Naive thymus-derived CD8-positive, alpha-beta T cell (primary cell): ENCODE measurements around the gene HNRNPUL1. TPM values are rescaled to one million over a fixed set of nuclear protein-coding genes. Genes with fewer than 3 reads are reported as not detected.
"Not testable (repeated sequence)": the region's sequence is repeated elsewhere in the genome, so short reads cannot be mapped to it uniquely, and the experiment has no call there.

Source experiments
- ATAC-seq, 2 donors: fragments of 150-1000 bp; cut with Tn5 transposase in 1 of 2; sonication (Bioruptor Pico), chemical (Tn5 transposase) in 1 of 2; 1 replicate in 1 of 2; 2 replicates in 1 of 2; pipeline ENCODE4 v1.10.0; 2021; ENCODE audit warnings: mild to moderate bottlenecking in 2 of 2, moderate library complexity in 2 of 2
- POLR2A ChIA-PET: fragments of 350-600 bp; sonication (Branson Sonifier 250); formaldehyde crosslinking; loops from one replicate; lab custom pipeline; 2021; ENCODE audit warnings: antibody characterized with exemption; lab: Charles Lee
- DNase-seq, 10 donors: peaks; one replicate each; pipeline versions ENCODE4 v3.0.0 to v3.0.0-alpha.2; 2020 to 2022
- H3K27ac Mint-ChIP-seq, 10 donors: one replicate each; pipeline ENCODE4 v1.8.0; 2020 to 2022; ENCODE audit warnings: mild to moderate bottlenecking in 10 of 10, mixed read lengths in 10 of 10, moderate library complexity in 4 of 10, inconsistent platforms in 1 of 10
- H3K27me3 Mint-ChIP-seq, 5 donors: one replicate each; pipeline ENCODE4 v1.8.0; 2021 to 2022; ENCODE audit warnings: mixed read lengths in 5 of 5
- H3K36me3 Mint-ChIP-seq, 3 donors: one replicate each; pipeline ENCODE4 v1.8.0; 2020 to 2022; ENCODE audit warnings: mixed read lengths in 3 of 3, mild to moderate bottlenecking in 2 of 3, inconsistent platforms in 1 of 3
- H3K4me1 Mint-ChIP-seq, 4 donors: one replicate each; pipeline ENCODE4 v1.8.0; 2021 to 2022; ENCODE audit warnings: mixed read lengths in 4 of 4
- H3K4me3 Mint-ChIP-seq, 10 donors: one replicate each; pipeline ENCODE4 v1.8.0; 2020 to 2022; ENCODE audit warnings: mild to moderate bottlenecking in 10 of 10, mixed read lengths in 10 of 10, moderate library complexity in 6 of 10, inconsistent platforms in 1 of 10
- H3K9me3 Mint-ChIP-seq, 9 donors: one replicate each; pipeline ENCODE4 v1.8.0; 2020 to 2022; ENCODE audit warnings: mixed read lengths in 9 of 9, mild to moderate bottlenecking in 3 of 9, inconsistent platforms in 1 of 9, moderate library complexity in 1 of 9
- polyA plus RNA-seq, 3 donors: library from polyadenylated mRNA; unstranded; fragments of 300-500 nt; fragmentation: Illumina TruSeq; gene quantifications; one replicate each; pipeline ENCODE4 v1.2.3, GENCODE V29; 2021
- total RNA-seq, 8 experiments: library from RNA in 2 of 8; stranded (reverse) in 2 of 8; gene quantifications; one replicate each; pipeline ENCODE4 v1.2.3 and lab custom pipeline; 2021 to 2026

The HNRNPUL1 gene
- total and polyA plus RNA-seq, 5 experiments from 2014 or later: 40.7 to 280 (median 67.6) TPM

- POLR2A ChIA-PET: interaction anchor here (1.3 kb wide), 1 partner anchor 21 kb away, joined by 4 read pairs; no protein-coding TSS in a partner anchor
- Mint-ChIP-seq H3K4me3 (peak overlapping the region in 1 of 10 donors; percentile 5), H3K27me3 (no peaks in the 10 kb centered on the region), H3K27ac (peak overlapping the region in 5 of 10 donors; percentile 27 to 87 (median 55)), H3K4me1 (peaks cover 27 to 75% (median 58%) of the 10 kb centered on the region in 4 donors), H3K9me3 (no peaks in the 10 kb centered on the region), H3K36me3 (peaks cover 0 to 83% (median 20%) of the 10 kb centered on the region in 3 donors)
- DNase-seq (no peak), ATAC-seq (no peak)
Measured at GRCh38 chr19:41332468-41332867, 68.3 kb downstream of the HNRNPUL1 start.

DNA sequence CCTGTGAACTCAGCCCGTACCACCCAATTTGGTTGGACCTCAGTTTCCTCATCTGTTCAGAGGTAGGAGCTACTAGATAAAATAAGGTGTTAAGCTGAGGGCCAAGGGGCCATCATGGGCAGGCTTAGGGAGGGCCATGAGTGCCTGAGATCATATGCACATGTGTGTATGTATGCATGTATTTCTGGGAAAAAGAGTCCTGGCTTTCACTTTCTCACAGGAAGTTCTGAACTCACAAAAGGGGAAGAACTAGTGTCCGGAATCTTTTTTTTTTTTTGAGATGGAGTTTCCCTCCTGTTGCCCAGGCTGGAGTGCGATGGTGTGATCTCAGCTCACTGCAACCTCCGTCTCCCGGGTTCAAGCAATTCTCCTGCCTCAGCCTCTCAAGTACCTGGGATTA lies 70.6 kb downstream of the HNRNPUL1 start:
- POLR2A ChIA-PET: interaction anchor here (0.7 to 2.4 kb wide), 4 partner anchors 14 to 59 kb away, joined by 3 to 11 read pairs (median 6); no protein-coding TSS in a partner anchor

DNA sequence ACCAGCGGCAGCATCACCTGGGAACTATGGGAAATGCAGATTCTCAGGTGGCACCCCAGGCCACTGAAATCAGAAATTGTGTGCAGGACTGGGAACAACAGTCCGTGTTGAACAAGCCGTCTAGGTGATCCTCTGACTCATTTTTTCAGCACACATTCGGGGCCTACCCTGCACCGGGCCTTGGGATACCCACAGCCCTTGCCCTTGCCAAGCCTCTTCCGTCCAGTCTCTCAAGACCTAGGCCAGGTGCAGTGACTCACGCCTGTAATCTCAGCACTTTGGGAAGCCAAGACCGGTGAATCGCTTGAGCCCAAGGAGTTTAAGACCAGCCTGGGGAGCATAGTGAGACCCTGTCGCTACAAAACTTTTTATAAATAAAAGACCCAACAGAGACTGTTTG lies 71.3 kb downstream of the HNRNPUL1 start:
- Mint-ChIP-seq H3K4me3 (no peak overlapping the region), H3K9me3 (no peaks in the 10 kb centered on the region), H3K4me1 (peaks cover 14 to 62% (median 49%) of the 10 kb centered on the region in 4 donors), H3K27ac (peak overlapping the region in 3 of 10 donors; percentile 43 to 71 (median 69)), H3K27me3 (no peaks in the 10 kb centered on the region), H3K36me3 (peaks cover 0 to 90% (median 22%) of the 10 kb centered on the region in 3 donors)
- POLR2A ChIA-PET: interaction anchor here (0.7 to 2.4 kb wide), 6 partner anchors 11 to 71 kb away, joined by 3 to 11 read pairs (median 6); partner anchors contain the start of gene HNRNPUL1
- ATAC-seq (no peak), DNase-seq (no peak)

More for the DNA sequence above, 70.6 kb downstream of the HNRNPUL1 start:
- DNase-seq (no peak), ATAC-seq (no peak)
- Mint-ChIP-seq H3K27ac (peak overlapping the region in 5 of 10 donors; percentile 11 to 71 (median 62)), H3K36me3 (peaks cover 0 to 88% (median 21%) of the 10 kb centered on the region in 3 donors), H3K4me3 (peak overlapping the region in 1 of 10 donors; percentile 9), H3K4me1 (peaks cover 15 to 65% (median 49%) of the 10 kb centered on the region in 4 donors), H3K27me3 (no peaks in the 10 kb centered on the region), H3K9me3 (no peaks in the 10 kb centered on the region)

GRCh38 chr19:41339936-41340335 lies 75.8 kb downstream of the HNRNPUL1 start:
- peaks cover 0 to 95% (median 25%) of the 10 kb centered on the region in 3 donors for H3K36me3 Mint-ChIP-seq
- no peaks in the 10 kb centered on the region for H3K9me3 Mint-ChIP-seq
- H3K4me1 Mint-ChIP-seq: peaks cover 19 to 71% (median 55%) of the 10 kb centered on the region in 4 donors
- POLR2A ChIA-PET: interaction anchor here (0.6 to 1.5 kb wide), 3 partner anchors 12 to 1899 kb away, joined by 3 to 4 read pairs (median 4); no protein-coding TSS in a partner anchor
- no peaks in the 10 kb centered on the region for H3K27me3 Mint-ChIP-seq
- H3K27ac Mint-ChIP-seq: peak overlapping the region in 4 of 10 donors; percentile 48 to 60 (median 52)
- DNase-seq (no peak), ATAC-seq (no peak)
- peak overlapping the region in 2 of 10 donors; percentile 26 to 52 for H3K4me3 Mint-ChIP-seq

GRCh38 chr19:41341669-41342490 lies 77.7 kb downstream of the HNRNPUL1 start:
- peak overlapping the region; percentile 47 to 86 (median 80) for H3K27ac Mint-ChIP-seq
- DNase-seq: peak in 1 of 10 donors; percentile 28
- H3K9me3 Mint-ChIP-seq: no peaks in the 10 kb centered on the region
- H3K4me3 Mint-ChIP-seq: peak overlapping the region; percentile 7 to 77 (median 62)
- no peaks in the 10 kb centered on the region for H3K27me3 Mint-ChIP-seq
- POLR2A ChIA-PET: interaction anchor here (0.6 to 3.2 kb wide), 8 partner anchors 10 to 539 kb away, joined by 3 to 25 read pairs (median 4); partner anchors contain the start of gene TGFB1
- peaks cover 19 to 69% (median 54%) of the 10 kb centered on the region in 4 donors for H3K4me1 Mint-ChIP-seq
- peak; percentile 64 to 77 for ATAC-seq
- peaks cover 0 to 96% (median 27%) of the 10 kb centered on the region in 3 donors for H3K36me3 Mint-ChIP-seq

- no peak for ATAC-seq
- Mint-ChIP-seq H3K27me3 (no peaks in the 10 kb centered on the region), H3K36me3 (peaks cover 4 to 93% (median 32%) of the 10 kb centered on the region in 3 donors), H3K4me3 (peak overlapping the region in 3 of 10 donors; percentile 26 to 41 (median 28)), H3K4me1 (peaks cover 24 to 70% (median 62%) of the 10 kb centered on the region in 4 donors), H3K9me3 (no peaks in the 10 kb centered on the region), H3K27ac (peak overlapping the region in 4 of 10 donors; percentile 57 to 83 (median 74))
- POLR2A ChIA-PET: interaction anchor here (0.5 to 3.2 kb wide), 3 partner anchors 8 to 531 kb away, joined by 4 to 25 read pairs (median 5); partner anchors contain the start of gene TGFB1
- DNase-seq: no peak
Measured at GRCh38 chr19:41344162-41344561, 80.0 kb downstream of the HNRNPUL1 start.

DNA sequence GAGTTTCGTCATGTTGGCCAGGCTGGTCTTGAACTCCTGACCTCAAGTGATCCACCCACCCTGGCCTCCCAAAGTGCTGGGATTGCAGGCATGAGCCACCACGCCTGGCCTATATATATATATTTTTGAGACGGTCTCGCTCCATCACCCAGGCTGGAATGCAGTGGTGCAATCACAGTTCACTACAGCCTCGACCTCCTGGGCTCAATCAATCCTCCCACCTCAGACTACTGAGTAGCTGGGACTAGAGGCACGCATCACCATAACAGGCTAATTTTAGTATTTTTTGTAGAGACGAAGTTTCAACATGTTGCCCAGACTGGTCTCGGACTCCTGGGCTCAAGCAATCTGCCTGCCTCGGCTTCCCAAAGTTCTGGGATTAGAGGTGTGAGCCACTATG lies 82.7 kb downstream of the HNRNPUL1 start:
- peaks cover 4 to 72% (median 22%) of the 10 kb centered on the region in 3 donors for H3K36me3 Mint-ChIP-seq
- H3K27ac Mint-ChIP-seq: peak overlapping the region in 1 of 10 donors; percentile 73
- H3K4me3 Mint-ChIP-seq: peak overlapping the region in 1 of 10 donors; percentile 66
- not testable (repeated sequence) for ATAC-seq, DNase-seq, H3K9me3 Mint-ChIP-seq, H3K27me3 Mint-ChIP-seq
- peaks cover 27 to 71% (median 71%) of the 10 kb centered on the region in 4 donors for H3K4me1 Mint-ChIP-seq
- POLR2A ChIA-PET: interaction anchor here (0.6 to 12.0 kb wide), 8 partner anchors 9 to 1956 kb away, joined by 3 to 180 read pairs (median 6); partner anchors contain the start of genes B9D2, CCDC97, HNRNPUL1 and PAF1

DNA sequence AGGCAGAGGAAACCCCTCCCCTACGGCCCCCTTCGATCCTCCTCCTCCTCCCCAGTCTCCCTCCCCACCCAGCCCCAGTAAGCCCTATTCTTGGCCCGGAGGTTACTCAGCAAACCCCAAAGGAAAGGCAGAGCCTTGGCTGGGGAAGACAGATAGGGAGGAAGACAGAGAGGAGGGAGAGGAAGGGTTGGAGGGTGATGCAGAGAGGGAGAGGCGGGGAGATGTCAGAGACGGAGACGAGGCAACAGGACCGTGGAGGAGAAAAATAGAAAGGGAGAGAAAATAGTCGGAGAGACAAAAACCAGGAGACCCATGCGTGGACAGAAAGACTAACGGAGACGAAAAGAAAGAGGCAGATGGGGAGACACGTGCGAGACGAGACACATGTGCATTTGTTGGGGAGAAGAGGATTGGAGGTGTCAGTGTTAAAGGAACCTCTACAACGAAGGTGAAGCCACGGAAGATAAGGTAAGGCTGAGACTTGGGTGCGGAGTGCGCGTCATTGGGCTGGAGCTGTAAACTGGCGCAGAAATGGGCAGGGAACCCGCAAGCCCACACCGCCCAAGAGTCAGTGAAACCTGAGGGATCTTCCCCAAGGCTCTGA lies 86.7 kb downstream of the HNRNPUL1 start:
- Mint-ChIP-seq H3K27me3 (no peaks in the 10 kb centered on the region), H3K9me3 (no peaks in the 10 kb centered on the region), H3K4me3 (peak overlapping the region; percentile 92 to 100 (median 99)), H3K36me3 (peaks cover 4 to 37% (median 11%) of the 10 kb centered on the region in 3 donors), H3K4me1 (peaks cover 31 to 69% (median 58%) of the 10 kb centered on the region in 4 donors), H3K27ac (peak overlapping the region; percentile 84 to 99 (median 96))
- peak; percentile 9 to 21 for ATAC-seq
- POLR2A ChIA-PET: interaction anchor here (0.6 to 12.0 kb wide), 17 partner anchors 8 to 199 kb away, joined by 3 to 180 read pairs (median 9); partner anchors contain the start of genes B9D2, CCDC97, EXOSC5 and HNRNPUL1
- peak in 1 of 10 donors; percentile 56 for DNase-seq

GRCh38 chr19:41351339-41352245 lies 87.4 kb downstream of the HNRNPUL1 start:
- no peaks in the 10 kb centered on the region for H3K9me3 Mint-ChIP-seq
- peaks cover 4 to 30% (median 7%) of the 10 kb centered on the region in 3 donors for H3K36me3 Mint-ChIP-seq
- ATAC-seq (peak; percentile 57 to 60), DNase-seq (peak; percentile 74 to 91 (median 84))
- H3K4me1 Mint-ChIP-seq: peaks cover 36 to 72% (median 62%) of the 10 kb centered on the region in 4 donors
- POLR2A ChIA-PET: interaction anchor here (0.6 to 12.0 kb wide), 22 partner anchors 9 to 201 kb away, joined by 3 to 180 read pairs (median 6); partner anchors contain the start of genes B9D2, CCDC97, EXOSC5 and HNRNPUL1
- H3K4me3 Mint-ChIP-seq: peak overlapping the region; percentile 92 to 100 (median 99)
- peak overlapping the region; percentile 84 to 99 (median 97) for H3K27ac Mint-ChIP-seq
- H3K27me3 Mint-ChIP-seq: no peaks in the 10 kb centered on the region

DNA sequence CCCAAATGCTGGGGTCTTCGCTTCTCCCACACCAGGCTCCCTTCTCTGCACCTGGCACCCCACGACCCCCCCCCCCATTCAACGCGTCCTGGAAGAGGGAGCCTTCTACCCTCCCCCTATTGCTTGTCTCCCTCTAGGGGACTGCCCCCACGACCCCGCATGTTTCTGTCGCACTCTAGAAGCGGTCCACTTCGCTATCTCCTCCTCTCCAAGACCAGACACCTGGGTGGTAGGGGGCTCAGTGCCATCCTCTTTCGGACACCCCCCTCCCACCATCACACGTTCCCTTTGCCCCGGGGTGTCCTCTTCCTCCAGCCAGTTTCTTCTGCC lies 88.1 kb downstream of the HNRNPUL1 start:
- Mint-ChIP-seq H3K36me3 (peaks cover 4 to 24% (median 7%) of the 10 kb centered on the region in 3 donors), H3K4me1 (peaks cover 41 to 77% (median 66%) of the 10 kb centered on the region in 4 donors), H3K27ac (peak overlapping the region; percentile 91 to 99 (median 97)), H3K9me3 (no peaks in the 10 kb centered on the region), H3K4me3 (peak overlapping the region; percentile 92 to 100 (median 99)), H3K27me3 (no peaks in the 10 kb centered on the region)
- ATAC-seq (no peak), DNase-seq (no peak)
- POLR2A ChIA-PET: interaction anchor here (0.7 to 12.0 kb wide), 20 partner anchors 10 to 201 kb away, joined by 3 to 180 read pairs (median 6); partner anchors contain the start of genes B9D2, CCDC97, EXOSC5 and HNRNPUL1
